BE2C (cell line): ENCODE results near the gene SLC9C2.
"Not testable (repeated sequence)": the region's sequence is repeated elsewhere in the genome, so short reads cannot be mapped to it uniquely, and the experiment has no call there.

Experiments used
- DNase-seq: peaks from one replicate; pipeline ENCODE4 v3.0.0-alpha.2; 2020
- H3K27me3 ChIP-seq: fragments of 250-450 bp; sonication (Bioruptor Pico); 2 replicates; pipeline ENCODE4 v1.5.1; 2020; ENCODE audit warnings: mild to moderate bottlenecking
- H3K36me3 ChIP-seq: fragments of 250-450 bp; sonication (Bioruptor Pico); 2 replicates; pipeline ENCODE4 v1.5.1; 2020; ENCODE audit warnings: mild to moderate bottlenecking
- H3K4me1 ChIP-seq: fragments of 250-450 bp; sonication (Bioruptor Pico); 2 replicates; pipeline ENCODE4 v1.5.1; 2020
- H3K4me3 ChIP-seq: 2 replicates; pipeline ENCODE4 v1.5.1; 2011; ENCODE audit warnings: low read depth, low read length
- H3K9me3 ChIP-seq: fragments of 250-450 bp; sonication (Bioruptor Pico); 2 replicates; pipeline ENCODE4 v1.5.1; 2020
- TF ChIP-seq, protein P1 (sequence below): IDR thresholded peaks from 2 replicates; pipeline ENCODE4 v1.5.1; 2012; ENCODE audit warnings: mild to moderate bottlenecking, low read depth, low read length

The SLC9C2 gene

GRCh38 chr1:173476665-173477285 lies 126.1 kb downstream of the SLC9C2 start:
- H3K4me3 ChIP-seq = peak overlapping the region; percentile 89
- peak; percentile 97 for DNase-seq
- H3K9me3 ChIP-seq = no peaks in the 10 kb centered on the region
- TF ChIP-seq, protein P1, sequence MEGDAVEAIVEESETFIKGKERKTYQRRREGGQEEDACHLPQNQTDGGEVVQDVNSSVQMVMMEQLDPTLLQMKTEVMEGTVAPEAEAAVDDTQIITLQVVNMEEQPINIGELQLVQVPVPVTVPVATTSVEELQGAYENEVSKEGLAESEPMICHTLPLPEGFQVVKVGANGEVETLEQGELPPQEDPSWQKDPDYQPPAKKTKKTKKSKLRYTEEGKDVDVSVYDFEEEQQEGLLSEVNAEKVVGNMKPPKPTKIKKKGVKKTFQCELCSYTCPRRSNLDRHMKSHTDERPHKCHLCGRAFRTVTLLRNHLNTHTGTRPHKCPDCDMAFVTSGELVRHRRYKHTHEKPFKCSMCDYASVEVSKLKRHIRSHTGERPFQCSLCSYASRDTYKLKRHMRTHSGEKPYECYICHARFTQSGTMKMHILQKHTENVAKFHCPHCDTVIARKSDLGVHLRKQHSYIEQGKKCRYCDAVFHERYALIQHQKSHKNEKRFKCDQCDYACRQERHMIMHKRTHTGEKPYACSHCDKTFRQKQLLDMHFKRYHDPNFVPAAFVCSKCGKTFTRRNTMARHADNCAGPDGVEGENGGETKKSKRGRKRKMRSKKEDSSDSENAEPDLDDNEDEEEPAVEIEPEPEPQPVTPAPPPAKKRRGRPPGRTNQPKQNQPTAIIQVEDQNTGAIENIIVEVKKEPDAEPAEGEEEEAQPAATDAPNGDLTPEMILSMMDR = no peak
- H3K36me3 ChIP-seq = peaks cover 18% of the 10 kb centered on the region
- peaks cover 3% of the 10 kb centered on the region; the same call in 1 of the 2 replicates for H3K4me1 ChIP-seq
- no peaks in the 10 kb centered on the region for H3K27me3 ChIP-seq

DNA sequence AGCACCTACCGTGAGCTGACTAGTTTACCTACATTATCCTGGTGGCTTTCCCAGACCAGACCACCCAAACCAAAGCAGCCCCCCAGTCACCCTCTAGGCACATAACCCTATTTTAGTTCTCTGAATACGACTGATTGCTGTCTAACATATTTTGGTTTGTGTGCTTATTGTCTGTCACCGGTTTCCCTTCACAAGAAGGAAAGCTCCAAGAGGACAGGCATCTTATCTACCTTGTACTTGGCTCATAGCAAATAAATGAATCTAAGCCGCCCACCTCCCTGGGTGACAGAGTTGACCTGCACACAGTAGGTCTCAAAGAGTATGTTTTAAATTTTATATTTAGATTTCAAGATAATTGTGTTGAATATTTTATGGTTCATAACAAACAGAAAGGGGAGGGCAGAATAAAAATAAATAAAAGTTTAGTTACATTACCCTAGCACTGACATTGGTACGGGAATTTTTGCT lies 126.6 kb downstream of the SLC9C2 start:
- TF ChIP-seq, protein P1 = no peak
- Histone ChIP-seq H3K9me3 (no peaks in the 10 kb centered on the region), H3K4me1 (peaks cover 3% of the 10 kb centered on the region; the same call in 1 of the 2 replicates)

DNA sequence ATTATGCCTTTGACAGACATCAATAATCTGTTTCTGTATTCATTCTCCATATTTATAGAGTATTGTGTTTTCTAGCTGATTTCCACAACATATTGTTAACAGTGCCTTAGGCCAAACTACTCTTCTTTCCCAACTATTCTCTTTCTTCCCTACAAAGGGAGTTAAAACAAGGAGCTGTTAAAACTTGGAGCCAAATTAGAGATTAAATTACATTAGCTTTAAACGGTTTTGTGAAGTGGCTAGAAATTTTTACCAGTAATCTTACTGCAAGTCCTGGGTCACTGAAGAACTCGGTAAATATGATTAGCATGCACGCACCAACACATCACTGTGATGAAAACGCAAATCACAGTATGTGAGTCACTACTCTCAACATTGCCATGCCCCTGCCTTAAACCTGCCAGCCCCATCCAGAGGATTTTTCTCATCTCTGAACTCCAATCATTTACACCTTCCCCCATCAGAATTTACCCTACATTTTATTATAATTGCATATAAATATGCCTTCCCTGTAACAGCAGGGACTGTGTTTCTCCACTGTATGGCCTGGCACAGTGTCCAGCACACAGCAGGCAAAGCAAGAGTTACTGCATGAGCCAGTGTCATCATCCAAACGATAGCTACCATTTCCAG lies 127.2 kb downstream of the SLC9C2 start:
- peak; percentile 24 for DNase-seq
- H3K27me3 ChIP-seq = no peaks in the 10 kb centered on the region
- peak overlapping the region; percentile 80 for H3K4me3 ChIP-seq
- no peaks in the 10 kb centered on the region for H3K9me3 ChIP-seq
- TF ChIP-seq, protein P1 = no peak
- H3K4me1 ChIP-seq = peaks cover 3% of the 10 kb centered on the region; the same call in 1 of the 2 replicates
- H3K36me3 ChIP-seq = peaks cover 7% of the 10 kb centered on the region

More for the DNA sequence above, 126.6 kb downstream of the SLC9C2 start:
- no peaks in the 10 kb centered on the region for H3K27me3 ChIP-seq
- peaks cover 12% of the 10 kb centered on the region for H3K36me3 ChIP-seq
- DNase-seq = no peak
- H3K4me3 ChIP-seq = peak overlapping the region; percentile 80

GRCh38 chr1:173474780-173475421 lies 128.0 kb downstream of the SLC9C2 start:
- H3K27me3 ChIP-seq, DNase-seq, H3K4me1 ChIP-seq, H3K9me3 ChIP-seq, H3K36me3 ChIP-seq: not testable (repeated sequence)
- peak overlapping the region; percentile 80 for H3K4me3 ChIP-seq

DNA sequence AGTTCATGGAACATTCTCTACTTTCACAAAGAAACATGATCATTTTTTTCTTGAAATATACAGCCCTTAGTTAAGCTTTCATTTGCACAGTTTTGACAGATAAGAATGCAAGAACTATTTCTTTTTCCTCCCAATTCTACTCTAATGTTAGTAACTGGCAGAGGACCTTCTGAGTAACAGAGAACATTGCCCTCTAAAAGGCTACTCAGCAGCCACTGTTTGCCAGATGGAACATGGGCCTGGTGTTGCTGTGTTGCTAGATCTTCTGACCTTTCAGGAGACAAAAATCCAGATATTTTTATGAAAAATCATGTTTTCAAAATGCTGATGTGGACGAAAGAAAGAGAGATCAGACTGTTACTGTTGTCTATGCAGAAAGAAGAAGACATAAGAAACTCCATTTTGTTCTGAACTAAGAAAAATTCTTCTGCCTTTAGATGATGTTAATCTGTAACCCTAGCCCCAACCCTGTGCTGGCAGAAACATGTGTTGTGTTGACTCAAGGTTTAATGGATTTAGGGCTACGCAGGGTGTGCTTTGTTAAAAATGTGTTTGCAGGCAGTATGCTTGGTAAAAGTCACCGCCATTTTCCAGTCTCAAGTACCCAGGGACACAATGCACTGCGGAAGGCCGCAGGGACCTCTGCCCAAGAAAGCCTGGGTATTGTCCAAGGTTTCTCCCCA lies 128.6 kb downstream of the SLC9C2 start:
- Histone ChIP-seq H3K27me3 (no peaks in the 10 kb centered on the region), H3K36me3 (no peaks in the 10 kb centered on the region), H3K9me3 (no peaks in the 10 kb centered on the region; the same call in 1 of the 2 replicates), H3K4me1 (peaks cover 3% of the 10 kb centered on the region; the same call in 1 of the 2 replicates), H3K4me3 (no peak overlapping the region; the same call in 1 of the 2 replicates)
- TF ChIP-seq, protein P1 = no peak
- no peak for DNase-seq

- no peaks in the 10 kb centered on the region for H3K36me3 ChIP-seq
- H3K27me3 ChIP-seq = no peaks in the 10 kb centered on the region
- H3K4me1 ChIP-seq = peaks cover 3% of the 10 kb centered on the region; the same call in 1 of the 2 replicates
- no peaks in the 10 kb centered on the region; the same call in 1 of the 2 replicates for H3K9me3 ChIP-seq
- no peak for DNase-seq
- no peak overlapping the region for H3K4me3 ChIP-seq
- TF ChIP-seq, protein P1 = no peak
Observed at GRCh38 chr1:173473599-173474011, 129.3 kb downstream of the SLC9C2 start.
